Lower leg skin (tissue), 3 donors: Measurements from ENCODE around the gene ABCC4.

ENCODE experiments used
- CTCF ChIP-seq, 3 donors: fragments of 450-650 bp; IDR thresholded peaks; one replicate each; pipeline ENCODE4 v1.5.1; 2016; ENCODE audit warnings: antibody characterized with exemption in 3 of 3, mild to moderate bottlenecking in 3 of 3, moderate library complexity in 2 of 3
- POLR2A ChIP-seq, 2 donors: fragments of 450-650 bp; IDR thresholded peaks; one replicate each; pipeline ENCODE4 v1.6.1; 2016 to 2017; ENCODE audit warnings: antibody characterized with exemption in 2 of 2, mild to moderate bottlenecking in 1 of 2, moderate library complexity in 1 of 2

GRCh38 chr13:95049772-95050171 lies 251.5 kb downstream of the ABCC4 start:
- TF ChIP-seq CTCF (IDR thresholded peaks at IDR 0.05) = no peak
- TF ChIP-seq POLR2A (IDR thresholded peaks at IDR 0.05) = no peak
